Urothelium cell line (cell line): ENCODE measurements around the gene KRTAP4-7.
"Not testable (repeated sequence)": the region's sequence is repeated elsewhere in the genome, so short reads cannot be mapped to it uniquely, and the experiment has no call there.

Experiments used
- DNase-seq: peaks from one replicate; pipeline ENCODE4 v3.0.0; 2011; ENCODE audit warnings: low spot score, mixed read lengths
- FAIRE-seq: peaks from 2 replicates; lab custom pipeline; 2011; peaks lifted over from hg19 to GRCh38; lab: Jason Lieb, UNC

Gene KRTAP4-7

GRCh38 chr17:41084100-41084856 lies at the start of gene KRTAP4-7:
TSS of gene KRTAP4-7 (plus strand) at chr17:41084150. CDS start at chr17:41084207, 57 bp downstream.
- not testable (repeated sequence) for FAIRE-seq, DNase-seq

- not testable (repeated sequence) for DNase-seq
- FAIRE-seq = peak; percentile 73
These were observed 49.5 kb upstream of the KRTAP4-7 start, which contains the start of gene KRTAP1-3 for GRCh38 chr17:41034346-41034935. TSS of gene KRTAP1-3 (minus strand) at chr17:41034874. CDS start at chr17:41034821, 53 bp downstream.

- no peak for FAIRE-seq
These were observed 46.0 kb upstream of the KRTAP4-7 start for GRCh38 chr17:41037853-41038350.

GRCh38 chr17:41040783-41041571 lies 43.0 kb upstream of the KRTAP4-7 start, which contains the start of gene KRTAP1-1:
TSS of gene KRTAP1-1 (minus strand) at chr17:41041450. CDS start at chr17:41041397, 53 bp downstream.
- DNase-seq = not testable (repeated sequence)

More at GRCh38 chr17:41037853-41038350, 46.0 kb upstream of the KRTAP4-7 start:
- DNase-seq = no peak

GRCh38 chr17:41042953-41043352 lies 41.0 kb upstream of the KRTAP4-7 start:
- DNase-seq (no peak), FAIRE-seq (no peak)

More at GRCh38 chr17:41040783-41041571, 43.0 kb upstream of the KRTAP4-7 start, which contains the start of gene KRTAP1-1:
- FAIRE-seq = peak; percentile 92

GRCh38 chr17:41046735-41047465 lies 37.0 kb upstream of the KRTAP4-7 start, which contains the start of gene KRTAP2-1:
TSS of gene KRTAP2-1 (minus strand) at chr17:41047316. CDS start at chr17:41047267, 49 bp downstream.
- not testable (repeated sequence) for FAIRE-seq, DNase-seq

- FAIRE-seq (peak; percentile 73), DNase-seq (no peak)
These were observed 35.5 kb upstream of the KRTAP4-7 start for GRCh38 chr17:41048441-41048840.

- DNase-seq (peak; percentile 36), FAIRE-seq (no peak)
These were observed 34.8 kb upstream of the KRTAP4-7 start for GRCh38 chr17:41049110-41049509.

GRCh38 chr17:41052566-41052965 lies 31.4 kb upstream of the KRTAP4-7 start:
- FAIRE-seq (no peak), DNase-seq (no peak)

- DNase-seq (no peak), FAIRE-seq (no peak)
These were observed 29.9 kb upstream of the KRTAP4-7 start for GRCh38 chr17:41054025-41054424.

GRCh38 chr17:41054556-41054955 lies 29.4 kb upstream of the KRTAP4-7 start:
- DNase-seq, FAIRE-seq: not testable (repeated sequence)

GRCh38 chr17:41055130-41055529 lies 28.8 kb upstream of the KRTAP4-7 start, which contains the start of gene KRTAP2-2:
TSS of gene KRTAP2-2 (minus strand) at chr17:41055230. CDS start at chr17:41055211, 19 bp downstream.
- not testable (repeated sequence) for DNase-seq, FAIRE-seq

- DNase-seq (no peak), FAIRE-seq (no peak)
These were observed 26.4 kb upstream of the KRTAP4-7 start for GRCh38 chr17:41057547-41057946.

- FAIRE-seq (no peak), DNase-seq (no peak)
These were observed 25.2 kb upstream of the KRTAP4-7 start for GRCh38 chr17:41058741-41059140.

GRCh38 chr17:41059276-41060051 lies 24.5 kb upstream of the KRTAP4-7 start:
- DNase-seq = peak; percentile 47

GRCh38 chr17:41060052-41060604 lies 23.8 kb upstream of the KRTAP4-7 start, which contains the start of gene KRTAP2-3:
TSS of gene KRTAP2-3 (minus strand) at chr17:41060114. CDS start at chr17:41060050, 64 bp downstream.
- FAIRE-seq (peak; percentile 77), DNase-seq (peak; percentile 78)

More at GRCh38 chr17:41059276-41060051, 24.5 kb upstream of the KRTAP4-7 start:
- not testable (repeated sequence) for FAIRE-seq

GRCh38 chr17:41061964-41062363 lies 22.0 kb upstream of the KRTAP4-7 start:
- FAIRE-seq = no peak
- peak; percentile 50 for DNase-seq

GRCh38 chr17:41063449-41063848 lies 20.5 kb upstream of the KRTAP4-7 start:
- FAIRE-seq (peak; percentile 59), DNase-seq (no peak)
